NCI-H187 treated with DMSO at 0.1 percent for 48 hours (cell line): ENCODE measurements around the gene SERPINI2.
"Not testable (repeated sequence)": the region's sequence is repeated elsewhere in the genome, so short reads cannot be mapped to it uniquely, and the experiment has no call there.

Source experiments
- DNase-seq: peaks from one replicate; lab custom pipeline; 2025; lab: John Stamatoyannopoulos, UW

SERPINI2 gene

DNA sequence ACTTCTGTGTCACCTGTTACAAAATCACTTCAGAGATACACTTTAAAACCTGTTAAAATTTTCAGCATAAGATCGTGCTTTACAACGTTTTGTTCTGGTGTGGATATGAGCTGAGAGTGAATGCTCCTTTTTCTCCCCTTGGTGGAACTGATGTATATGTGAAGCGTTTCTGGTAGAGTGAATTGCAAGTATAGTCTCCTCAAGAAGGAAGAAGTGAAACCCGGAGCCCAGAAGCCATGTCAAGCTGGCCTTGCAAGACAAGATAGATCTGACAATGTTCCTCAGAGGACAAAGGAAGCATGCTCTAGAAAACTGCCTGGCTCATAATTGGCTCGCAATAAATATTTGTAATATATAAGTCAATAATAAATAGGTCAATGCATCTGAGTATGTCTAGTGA is 23.6 kb downstream of the SERPINI2 start:
- no peak for DNase-seq

- no peak for DNase-seq
Observed at GRCh38 chr3:167445491-167445890, 28.4 kb downstream of the SERPINI2 start.

DNA sequence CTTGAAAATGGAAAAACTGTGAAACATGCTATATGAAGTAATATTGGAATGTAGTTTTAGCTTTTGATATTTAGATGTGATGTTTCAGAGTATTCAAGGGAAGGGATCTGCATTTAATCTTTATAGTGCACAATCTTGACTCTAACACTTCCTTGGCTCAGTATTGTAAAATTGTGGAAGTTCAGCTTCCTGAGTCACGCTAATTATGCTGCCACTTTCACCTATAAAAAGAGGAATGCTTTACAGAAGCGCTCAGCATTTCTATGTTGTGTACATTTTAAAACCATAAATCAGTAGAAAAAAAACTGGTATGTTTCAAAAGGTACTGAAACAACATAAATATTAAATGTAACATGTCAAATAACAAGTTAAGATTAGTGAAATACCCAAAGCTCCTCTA is 32.6 kb downstream of the SERPINI2 start:
- DNase-seq: no peak

DNA sequence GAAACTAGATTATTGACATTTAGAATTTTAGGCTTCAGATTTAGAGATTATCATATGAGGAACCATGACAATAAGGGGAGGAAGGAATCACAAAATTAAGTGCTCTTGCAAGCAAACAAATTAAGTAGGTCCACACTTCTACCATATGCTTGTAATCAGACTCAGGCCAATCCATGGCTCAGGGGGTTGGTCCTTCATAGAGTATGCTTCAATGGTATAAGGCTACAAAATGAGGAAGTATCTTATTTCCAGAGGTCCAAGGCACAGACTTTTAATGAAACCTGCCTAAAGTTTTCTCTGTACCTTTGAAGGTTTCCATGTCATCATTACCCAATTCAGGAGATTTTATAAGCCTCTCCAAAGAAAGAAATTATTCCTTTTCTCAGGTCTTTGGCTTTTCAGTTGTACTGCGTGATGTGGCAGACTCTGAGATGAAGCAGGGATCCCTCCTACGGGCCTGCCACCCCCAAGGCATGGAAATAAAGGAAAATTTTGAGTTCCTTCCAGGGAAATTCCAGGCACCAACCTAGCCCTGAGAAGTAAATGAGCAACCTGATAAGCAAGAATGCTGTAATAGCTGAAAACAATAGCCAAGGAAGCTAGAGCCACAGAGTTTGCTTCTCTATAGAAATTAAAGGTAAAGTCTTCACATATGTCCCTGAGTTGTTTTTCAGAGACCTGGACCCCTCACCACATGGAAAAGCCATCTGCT is 36.3 kb downstream of the SERPINI2 start:
- no peak for DNase-seq

- not testable (repeated sequence) for DNase-seq
Observed at GRCh38 chr3:167426962-167427361, 46.9 kb downstream of the SERPINI2 start.

GRCh38 chr3:167422396-167422795 is 51.4 kb downstream of the SERPINI2 start:
- not testable (repeated sequence) for DNase-seq

DNA sequence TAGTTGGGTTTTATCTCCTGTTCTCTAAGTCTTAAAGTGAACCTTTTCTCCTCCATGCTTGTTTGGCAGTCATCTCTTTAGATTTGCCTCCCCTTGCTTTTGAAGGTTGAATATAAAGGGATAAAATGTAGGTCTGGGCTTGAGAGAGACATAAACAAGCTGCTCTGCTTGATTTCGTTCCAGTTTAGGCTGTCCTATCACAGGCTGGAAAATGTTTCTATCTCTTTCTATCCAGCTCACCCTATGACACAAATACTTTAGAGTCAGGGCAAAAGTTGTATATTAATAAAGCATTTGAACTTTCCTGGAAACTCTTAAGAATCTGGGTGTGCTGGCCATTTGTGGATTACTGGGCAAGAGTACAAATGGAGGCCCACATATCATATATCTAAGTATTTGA is 64.2 kb downstream of the SERPINI2 start:
- no peak for DNase-seq

- DNase-seq: no peak
Observed at GRCh38 chr3:167406876-167407492, 66.9 kb downstream of the SERPINI2 start.

DNA sequence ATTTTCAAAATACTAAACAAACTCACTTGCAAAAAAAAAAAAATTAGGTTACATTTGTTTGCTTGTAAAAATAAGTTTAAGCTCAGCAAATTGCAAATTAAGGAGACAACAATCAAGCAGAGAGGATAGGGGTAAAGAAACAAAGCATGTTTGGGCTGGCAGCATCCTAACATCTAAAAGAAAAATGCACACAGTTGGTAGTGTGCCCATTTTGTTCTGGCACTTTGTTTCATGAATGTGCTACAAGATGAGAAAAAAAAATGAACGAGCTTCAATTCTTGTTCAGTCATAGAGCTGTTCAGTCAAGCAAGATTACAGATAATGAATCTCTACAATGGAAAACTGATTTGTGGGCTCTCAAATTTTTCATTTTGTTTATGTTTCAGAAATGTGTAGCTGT is 76.0 kb downstream of the SERPINI2 start:
- DNase-seq: no peak

DNA sequence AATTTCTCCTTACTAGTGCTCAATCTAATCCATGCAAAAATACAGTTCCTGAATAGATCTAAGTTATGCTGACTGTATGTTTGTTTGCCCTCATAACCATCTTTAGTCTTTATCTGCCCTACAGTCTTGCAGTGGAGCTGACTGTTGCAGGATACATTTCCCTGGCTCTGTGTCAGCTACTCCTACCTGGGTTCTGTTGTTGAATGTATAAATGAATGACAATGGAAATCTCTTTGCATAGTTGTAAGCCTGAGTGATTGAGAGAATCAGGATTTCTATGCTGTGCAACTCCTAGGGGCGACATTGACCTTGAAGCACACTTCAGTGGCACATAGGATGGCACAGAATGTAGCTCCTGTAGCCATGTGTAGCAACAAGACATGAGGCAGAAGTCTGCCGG is 77.8 kb downstream of the SERPINI2 start:
- no peak for DNase-seq

- no peak for DNase-seq
Observed at GRCh38 chr3:167394003-167394402, 79.8 kb downstream of the SERPINI2 start.
